Liver (tissue), 9 donors: ENCODE measurements around the gene PI4K2A. TPM values are rescaled to one million over a fixed set of nuclear protein-coding genes. Genes with fewer than 3 reads are reported as not detected.

Experiments
- DNase-seq: peaks from one replicate; pipeline ENCODE4 v3.0.0-alpha.2; 2017; ENCODE audit warnings: low spot score
- H3K27ac ChIP-seq, 2 donors: one replicate each; pipeline ENCODE4 v1.7.0; 2013; ENCODE audit warnings: inconsistent platforms in 2 of 2, low read length in 2 of 2, control low read depth in 1 of 2, low read depth in 1 of 2, mild to moderate bottlenecking in 1 of 2
- H3K27me3 ChIP-seq, 4 donors: one replicate each; pipeline versions ENCODE4 v1.6.1 to v1.7.0; 2013; ENCODE audit warnings: low read length in 3 of 4, inconsistent platforms in 1 of 4, mild to moderate bottlenecking in 1 of 4, moderate library complexity in 1 of 4; ENCODE audit not compliant: control insufficient read depth in 4 of 4, insufficient read depth in 4 of 4
- H3K36me3 ChIP-seq, 4 donors: one replicate each; pipeline versions ENCODE4 v1.6.1 to v1.7.0; 2013; ENCODE audit warnings: low read length in 3 of 4, mild to moderate bottlenecking in 3 of 4, low read depth in 1 of 4, moderate library complexity in 1 of 4; ENCODE audit not compliant: control insufficient read depth in 4 of 4, insufficient read depth in 3 of 4
- H3K4me1 ChIP-seq, 4 donors: one replicate each; pipeline versions ENCODE4 v1.6.1 to v1.7.0; 2013; ENCODE audit warnings: low read length in 3 of 4, mild to moderate bottlenecking in 3 of 4, moderate library complexity in 1 of 4; ENCODE audit not compliant: control insufficient read depth in 4 of 4, insufficient read depth in 4 of 4
- H3K4me3 ChIP-seq, 3 donors: one replicate each; pipeline versions ENCODE4 v1.6.1 to v1.7.0; 2013; ENCODE audit warnings: low read length in 3 of 3, control low read depth in 1 of 3, low read depth in 1 of 3, mild to moderate bottlenecking in 1 of 3
- H3K9ac ChIP-seq, 2 donors: one replicate each; pipeline ENCODE4 v1.7.0; 2013; ENCODE audit warnings: low read length in 2 of 2, mild to moderate bottlenecking in 2 of 2, moderate library complexity in 2 of 2, control low read depth in 1 of 2, low read depth in 1 of 2
- H3K9me3 ChIP-seq, 4 donors: one replicate each; pipeline versions ENCODE4 v1.6.1 to v1.7.0; 2013; ENCODE audit warnings: low read length in 3 of 4; ENCODE audit not compliant: control insufficient read depth in 4 of 4
- ATF3 ChIP-seq: IDR thresholded peaks from 2 replicates; pipeline ENCODE4 v1.6.1; 2016; ENCODE audit warnings: antibody characterized with exemption
- CTCF ChIP-seq: fragments of 150-350 bp; IDR thresholded peaks from 2 replicates; pipeline ENCODE4 v1.5.1; 2017; ENCODE audit warnings: improper control_type of control experiment, low read depth, low read length; ENCODE audit not compliant: missing input control
- FOXA2 ChIP-seq: IDR thresholded peaks from 2 replicates; pipeline ENCODE4 v1.6.1; 2016; ENCODE audit warnings: antibody characterized with exemption
- HNF4A ChIP-seq, 2 donors: conservative IDR thresholded peaks; 2 replicates each; pipeline ENCODE4 v1.6.1; 2016; ENCODE audit warnings: antibody characterized with exemption in 2 of 2, mild to moderate bottlenecking in 2 of 2
- MAX ChIP-seq: IDR thresholded peaks from 2 replicates; pipeline ENCODE4 v1.6.1; 2016; ENCODE audit warnings: antibody characterized with exemption
- REST ChIP-seq: IDR thresholded peaks from 2 replicates; pipeline ENCODE4 v1.6.1; 2016; ENCODE audit warnings: antibody characterized with exemption, mild to moderate bottlenecking
- RXRA ChIP-seq, 2 donors: IDR thresholded peaks; 2 replicates each; pipeline ENCODE4 v1.6.1; 2017 to 2018; ENCODE audit warnings: antibody characterized with exemption in 2 of 2, mild to moderate bottlenecking in 1 of 2
- YY1 ChIP-seq: IDR thresholded peaks from 2 replicates; pipeline ENCODE4 v1.6.1; 2016; ENCODE audit warnings: antibody characterized with exemption, mild to moderate bottlenecking
- WGBS: extraction: QIAGEN DNeasy Blood & Tissue Kit; methylation state at CpG from one replicate; pipeline ENCODE4 v1.1.7; 2013; 5-methylcytosine and 5-hydroxymethylcytosine counted together
- polyA plus RNA-seq, 2 donors: library from polyadenylated mRNA; stranded (reverse) in 1 of 2; unstranded in 1 of 2; fragments of 200-250 nt in 1 of 2; fragments of >200 nt in 1 of 2; fragmentation: Nextera tagmentation in 1 of 2; extraction: Ambion mirVana in 1 of 2; gene quantifications; one replicate each; pipeline versions ENCODE4 v1.2.1 to v1.2.3, GENCODE V29; 2013 to 2015
- total RNA-seq, 2 donors: library from RNA; depleted of rRNA; stranded (reverse); fragments of >200 nt; gene quantifications; one replicate each; pipeline ENCODE4 v1.2.3, GENCODE V29; 2014
- donor health status: healthy.
- donor health status: healthy.
- donor health status: healthy.
- donor health status: healthy.
- donor health status: healthy.

The PI4K2A gene
- total and polyA plus RNA-seq, 4 donors, result 4.4 to 17.6 (median 11.2) TPM

GRCh38 chr10:97719602-97720001 lies 79.1 kb downstream of the PI4K2A start:
- H3K27me3 ChIP-seq, result no peaks in the 10 kb centered on the region
- peaks cover 2 to 12% (median 7%) of the 10 kb centered on the region in 4 donors for H3K4me1 ChIP-seq
- H3K27ac ChIP-seq, result no peak overlapping the region
- H3K36me3 ChIP-seq, result no peaks in the 10 kb centered on the region
- TF ChIP-seq FOXA2, result no peak
- no peak overlapping the region for H3K9ac ChIP-seq
- 97% methylated on average over 2 of the region's 2 CpGs for WGBS
- no peak for DNase-seq
- H3K9me3 ChIP-seq, result no peaks in the 10 kb centered on the region
- H3K4me3 ChIP-seq, result no peak overlapping the region

- no peak for TF ChIP-seq YY1
- TF ChIP-seq MAX, result no peak
- no peak for TF ChIP-seq ATF3
- WGBS, result 73% methylated on average over 12 of the region's 12 CpGs
- H3K27ac ChIP-seq, result no peak overlapping the region
- H3K27me3 ChIP-seq, result no peaks in the 10 kb centered on the region
- H3K4me1 ChIP-seq, result peaks cover 2 to 17% (median 9%) of the 10 kb centered on the region in 4 donors
- no peak overlapping the region for H3K4me3 ChIP-seq
- no peak overlapping the region for H3K9ac ChIP-seq
- no peaks in the 10 kb centered on the region for H3K36me3 ChIP-seq
- H3K9me3 ChIP-seq, result no peaks in the 10 kb centered on the region
- no peak for DNase-seq
Measured at GRCh38 chr10:97721871-97722780, 81.7 kb downstream of the PI4K2A start.

- Histone ChIP-seq H3K4me1 (peaks cover 2 to 17% (median 9%) of the 10 kb centered on the region in 4 donors), H3K9ac (no peak overlapping the region), H3K27me3 (no peaks in the 10 kb centered on the region), H3K36me3 (no peaks in the 10 kb centered on the region), H3K27ac (no peak overlapping the region), H3K9me3 (no peaks in the 10 kb centered on the region), H3K4me3 (no peak overlapping the region)
- TF ChIP-seq CTCF (no peak), ATF3 (no peak)
- DNase-seq, result no peak
- 91% methylated on average over 3 of the region's 3 CpGs for WGBS
Measured at GRCh38 chr10:97723001-97723400, 82.5 kb downstream of the PI4K2A start.

- no peaks in the 10 kb centered on the region for H3K9me3 ChIP-seq
- DNase-seq, result no peak
- no peaks in the 10 kb centered on the region for H3K36me3 ChIP-seq
- no peak overlapping the region for H3K4me3 ChIP-seq
- TF ChIP-seq REST, result no peak
- peak; percentile 59 to 68 for TF ChIP-seq HNF4A (conservative IDR thresholded peaks at IDR 0.05)
- peak in 1 of 2 donors; percentile 34 for TF ChIP-seq RXRA (IDR thresholded peaks at IDR 0.05)
- H3K27me3 ChIP-seq, result no peaks in the 10 kb centered on the region
- peak overlapping the region in 1 of 2 donors; percentile 0 for H3K27ac ChIP-seq
- 57% methylated on average over 5 of the region's 5 CpGs for WGBS
- H3K4me1 ChIP-seq, result peaks cover 0 to 5% (median 2%) of the 10 kb centered on the region in 4 donors
- H3K9ac ChIP-seq, result no peak overlapping the region
Measured at GRCh38 chr10:97724341-97724941, 84.0 kb downstream of the PI4K2A start.
